ENCODE data around the gene KMT2E. TPM values are rescaled to one million over a fixed set of nuclear protein-coding genes. Genes with fewer than 3 reads are reported as not detected.
"Not testable (repeated sequence)": the region's sequence is repeated elsewhere in the genome, so short reads cannot be mapped to it uniquely, and the experiment has no call there.

The KMT2E gene
- total RNA-seq, 1 donor: 132 TPM

DNA sequence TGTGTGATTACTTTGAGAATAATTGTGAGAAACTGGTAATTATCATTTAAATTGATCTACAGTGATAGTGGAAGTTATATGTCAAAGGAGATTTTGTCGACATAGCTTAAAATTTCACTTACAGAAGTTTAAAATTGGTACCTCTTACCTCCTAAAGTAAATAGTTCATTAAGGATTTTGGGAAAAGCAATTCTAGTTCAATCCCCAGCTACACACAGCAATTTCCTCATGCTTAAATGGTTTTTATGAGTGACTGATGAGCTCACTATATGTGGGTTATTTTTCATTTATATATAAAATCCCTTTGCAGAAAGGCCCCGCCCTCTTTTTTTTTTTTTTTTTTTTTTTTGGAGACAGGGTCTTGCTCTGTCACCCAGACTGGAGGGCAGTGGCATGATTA is 12.7 kb downstream of the KMT2E start:
- H3K4me3 ChIP-seq (ENCODE audit: low read depth, low read length): no peak overlapping the region
- TF ChIP-seq, protein P1, sequence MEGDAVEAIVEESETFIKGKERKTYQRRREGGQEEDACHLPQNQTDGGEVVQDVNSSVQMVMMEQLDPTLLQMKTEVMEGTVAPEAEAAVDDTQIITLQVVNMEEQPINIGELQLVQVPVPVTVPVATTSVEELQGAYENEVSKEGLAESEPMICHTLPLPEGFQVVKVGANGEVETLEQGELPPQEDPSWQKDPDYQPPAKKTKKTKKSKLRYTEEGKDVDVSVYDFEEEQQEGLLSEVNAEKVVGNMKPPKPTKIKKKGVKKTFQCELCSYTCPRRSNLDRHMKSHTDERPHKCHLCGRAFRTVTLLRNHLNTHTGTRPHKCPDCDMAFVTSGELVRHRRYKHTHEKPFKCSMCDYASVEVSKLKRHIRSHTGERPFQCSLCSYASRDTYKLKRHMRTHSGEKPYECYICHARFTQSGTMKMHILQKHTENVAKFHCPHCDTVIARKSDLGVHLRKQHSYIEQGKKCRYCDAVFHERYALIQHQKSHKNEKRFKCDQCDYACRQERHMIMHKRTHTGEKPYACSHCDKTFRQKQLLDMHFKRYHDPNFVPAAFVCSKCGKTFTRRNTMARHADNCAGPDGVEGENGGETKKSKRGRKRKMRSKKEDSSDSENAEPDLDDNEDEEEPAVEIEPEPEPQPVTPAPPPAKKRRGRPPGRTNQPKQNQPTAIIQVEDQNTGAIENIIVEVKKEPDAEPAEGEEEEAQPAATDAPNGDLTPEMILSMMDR (IDR thresholded peaks at IDR 0.05; ENCODE audit: insufficient read depth, low read length): no peak
- DNase-seq (ENCODE audit: low read depth): no peak

DNA sequence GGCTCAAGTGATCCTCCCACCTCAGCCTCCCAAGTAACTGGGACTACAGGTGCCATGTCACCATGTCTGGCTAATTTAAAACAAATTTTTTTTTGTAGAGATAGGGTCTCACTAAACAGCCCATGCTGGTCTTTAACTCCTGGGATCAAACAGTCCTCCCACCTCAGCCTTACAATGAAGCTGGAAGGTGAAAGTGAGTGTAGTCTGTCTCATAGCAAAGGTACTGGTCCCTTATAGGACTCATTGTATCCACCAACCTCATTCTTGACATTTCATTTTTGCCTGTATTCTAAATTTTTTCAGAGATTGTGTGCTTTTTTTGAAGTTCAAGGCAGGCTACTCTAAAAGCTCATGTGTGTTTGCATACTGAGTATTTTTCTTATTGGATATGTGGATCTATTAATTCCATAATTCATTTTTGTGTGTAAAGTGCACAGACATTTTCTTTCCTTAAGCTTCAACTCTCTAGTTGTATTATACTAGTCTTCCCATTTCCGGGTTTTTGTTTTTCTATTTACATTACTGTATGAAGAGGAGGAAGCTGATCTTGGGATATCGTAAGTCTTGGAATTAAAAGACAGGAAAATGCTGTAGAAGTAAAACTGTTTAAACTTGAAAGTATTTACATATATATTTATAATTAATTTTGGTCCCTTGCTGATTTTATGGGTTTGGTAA is 13.3 kb downstream of the KMT2E start:
- DNase-seq (ENCODE audit: low read depth): no peak
- H3K4me3 ChIP-seq (ENCODE audit: low read depth, low read length): no peak overlapping the region
- TF ChIP-seq, protein P1 (IDR thresholded peaks at IDR 0.05; ENCODE audit: insufficient read depth, low read length): no peak

DNA sequence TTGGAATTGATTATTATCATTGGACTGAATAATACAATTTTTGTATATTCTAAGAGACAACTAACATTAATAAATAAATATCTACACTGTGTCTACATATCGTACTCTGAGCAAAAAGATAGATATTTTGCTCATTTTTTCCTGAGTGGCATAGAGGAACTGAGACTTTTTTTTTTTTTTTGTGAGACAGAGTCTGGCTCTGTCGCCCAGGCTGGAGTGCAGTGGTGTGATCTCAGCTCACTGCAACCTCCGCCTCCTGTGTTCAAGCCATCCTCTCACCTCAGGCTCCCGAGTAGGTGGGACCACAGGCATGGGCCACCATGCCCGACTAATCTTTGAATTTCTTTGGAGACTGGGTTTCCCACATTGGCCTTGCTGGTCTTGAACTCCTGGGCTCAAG is 14.0 kb downstream of the KMT2E start:
- DNase-seq (ENCODE audit: low read depth): no peak
- TF ChIP-seq, protein P1 (IDR thresholded peaks at IDR 0.05; ENCODE audit: insufficient read depth, low read length): no peak

DNA sequence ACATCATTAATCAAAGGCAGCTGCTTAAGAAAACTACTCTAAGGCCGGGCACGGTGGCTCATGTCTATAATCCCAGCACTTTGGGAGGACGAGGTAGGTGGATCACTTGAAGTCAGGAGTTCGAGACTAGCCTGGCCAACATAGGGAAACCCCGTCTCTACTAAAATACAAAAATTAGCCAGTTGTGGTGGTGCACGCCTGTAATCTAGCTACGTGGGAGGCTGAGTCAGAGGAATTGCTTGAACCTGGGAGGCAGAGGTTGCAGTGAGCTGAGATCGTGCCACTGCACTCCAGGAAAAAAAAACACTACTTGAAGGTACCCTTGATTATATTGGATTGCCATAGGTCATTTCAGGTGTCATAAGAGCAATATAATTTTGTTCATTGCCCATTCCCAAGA is 14.9 kb downstream of the KMT2E start:
- DNase-seq (ENCODE audit: low read depth): not testable (repeated sequence)

More for the DNA sequence above, 14.0 kb downstream of the KMT2E start:
- no peak overlapping the region for H3K4me3 ChIP-seq (ENCODE audit: low read depth, low read length)

DNA sequence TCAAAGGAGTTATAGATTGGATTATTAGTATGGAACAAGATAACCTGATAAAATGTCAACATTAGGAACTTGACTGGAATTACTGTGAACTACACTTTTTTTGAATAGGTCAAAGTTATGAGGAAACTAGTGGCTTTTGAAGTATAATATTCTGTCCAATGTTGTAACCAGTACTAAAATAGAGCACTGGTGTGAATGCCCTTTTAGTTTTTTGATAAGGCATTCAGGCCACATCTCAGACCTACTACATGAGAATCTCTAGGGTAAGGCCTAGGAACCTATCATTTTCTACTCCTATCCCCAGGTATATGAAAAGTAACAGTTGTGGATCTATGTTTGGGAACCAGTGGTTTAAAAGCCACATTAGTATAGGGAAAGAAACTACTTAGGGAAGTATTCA is 16.4 kb downstream of the KMT2E start:
- H3K4me3 ChIP-seq (ENCODE audit: low read depth, low read length): no peak overlapping the region
- no peak for DNase-seq (ENCODE audit: low read depth)
- TF ChIP-seq, protein P1 (IDR thresholded peaks at IDR 0.05; ENCODE audit: insufficient read depth, low read length): no peak

More for the DNA sequence above, 14.9 kb downstream of the KMT2E start:
- H3K4me3 ChIP-seq (ENCODE audit: low read depth, low read length): not testable (repeated sequence)

DNA sequence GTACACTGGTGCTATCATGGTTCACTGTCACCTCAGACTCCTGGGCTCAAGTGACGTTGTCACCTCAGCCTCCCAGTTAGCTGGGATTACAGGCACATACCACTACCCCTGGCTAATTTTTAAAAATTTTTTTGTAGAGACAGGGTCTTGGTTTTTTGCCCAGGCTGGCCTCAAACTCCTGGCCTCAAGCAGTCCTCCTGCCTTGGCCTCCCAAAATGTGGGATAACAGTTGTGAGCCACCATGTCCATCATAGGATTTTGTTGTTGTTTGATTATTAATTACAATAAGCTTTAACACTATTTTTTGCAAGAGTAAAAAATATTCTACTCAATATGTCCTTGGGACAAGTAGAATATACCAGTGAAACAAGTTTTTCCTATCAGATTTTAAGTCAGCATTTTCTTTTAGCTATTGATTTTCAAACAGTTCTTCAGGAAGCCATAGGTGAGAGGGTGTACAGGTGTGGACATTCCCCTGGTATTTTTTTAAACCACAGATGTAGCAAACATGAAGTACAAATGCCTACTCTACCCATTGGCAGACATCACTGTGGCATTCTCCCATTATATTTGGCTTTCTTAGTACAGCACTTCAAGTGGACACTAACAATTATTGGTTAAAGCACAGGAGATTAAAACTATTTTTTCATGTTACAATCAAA is 18.7 kb downstream of the KMT2E start:
- no peak overlapping the region for H3K4me3 ChIP-seq (ENCODE audit: low read depth, low read length)
- TF ChIP-seq, protein P1 (IDR thresholded peaks at IDR 0.05; ENCODE audit: insufficient read depth, low read length): no peak
- no peak for DNase-seq (ENCODE audit: low read depth)

DNA sequence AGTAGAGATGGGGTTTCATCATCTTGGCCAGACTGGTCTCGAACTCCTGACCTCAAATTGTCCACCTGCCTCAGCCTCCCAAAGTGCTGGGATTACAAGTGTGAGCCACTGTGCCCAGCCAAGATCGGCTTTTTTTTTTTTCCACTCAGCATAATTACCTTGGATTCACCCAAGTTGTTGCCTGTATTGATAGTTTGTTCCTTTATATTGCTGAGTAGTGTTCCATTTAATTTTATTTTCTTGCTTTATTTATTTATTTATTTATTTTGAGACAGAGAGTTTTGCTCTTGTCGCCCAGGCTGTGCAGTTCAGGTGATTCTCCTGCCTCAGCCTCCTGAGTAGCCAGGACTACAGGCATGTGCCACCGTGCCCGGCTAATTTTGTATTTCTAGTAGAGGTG is 21.3 kb downstream of the KMT2E start:
- TF ChIP-seq, protein P1 (IDR thresholded peaks at IDR 0.05; ENCODE audit: insufficient read depth, low read length): no peak
- no peak for DNase-seq (ENCODE audit: low read depth)
- no peak overlapping the region for H3K4me3 ChIP-seq (ENCODE audit: low read depth, low read length)

All from fibroblast of the aortic adventitia (primary cell).